ENCODE data around the gene DNASE1.
A peak's percentile ranks its signal among the peaks of the same experiment; 100 is the strongest.

The DNASE1 gene

GRCh38 chr16:3698941-3699340 is 44.5 kb downstream of the DNASE1 start:
- DNase-seq = peak; percentile 16

GRCh38 chr16:3701531-3701930 is 47.0 kb downstream of the DNASE1 start:
- no peak for DNase-seq

GRCh38 chr16:3702082-3702481 is 47.6 kb downstream of the DNASE1 start:
- DNase-seq = no peak

GRCh38 chr16:3706253-3707012 is 51.9 kb downstream of the DNASE1 start:
- no peak for DNase-seq

Measured in CD4-positive, alpha-beta T cell treated with Interleukin-17A for 4 hours (primary cell).